ENCODE results near the gene CNR1.

- TF ChIP-seq, protein P1, sequence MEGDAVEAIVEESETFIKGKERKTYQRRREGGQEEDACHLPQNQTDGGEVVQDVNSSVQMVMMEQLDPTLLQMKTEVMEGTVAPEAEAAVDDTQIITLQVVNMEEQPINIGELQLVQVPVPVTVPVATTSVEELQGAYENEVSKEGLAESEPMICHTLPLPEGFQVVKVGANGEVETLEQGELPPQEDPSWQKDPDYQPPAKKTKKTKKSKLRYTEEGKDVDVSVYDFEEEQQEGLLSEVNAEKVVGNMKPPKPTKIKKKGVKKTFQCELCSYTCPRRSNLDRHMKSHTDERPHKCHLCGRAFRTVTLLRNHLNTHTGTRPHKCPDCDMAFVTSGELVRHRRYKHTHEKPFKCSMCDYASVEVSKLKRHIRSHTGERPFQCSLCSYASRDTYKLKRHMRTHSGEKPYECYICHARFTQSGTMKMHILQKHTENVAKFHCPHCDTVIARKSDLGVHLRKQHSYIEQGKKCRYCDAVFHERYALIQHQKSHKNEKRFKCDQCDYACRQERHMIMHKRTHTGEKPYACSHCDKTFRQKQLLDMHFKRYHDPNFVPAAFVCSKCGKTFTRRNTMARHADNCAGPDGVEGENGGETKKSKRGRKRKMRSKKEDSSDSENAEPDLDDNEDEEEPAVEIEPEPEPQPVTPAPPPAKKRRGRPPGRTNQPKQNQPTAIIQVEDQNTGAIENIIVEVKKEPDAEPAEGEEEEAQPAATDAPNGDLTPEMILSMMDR (IDR thresholded peaks at IDR 0.05; ENCODE audit: extremely low read depth in 1 of 2, insufficient read depth in 1 of 2, low read depth in 1 of 2, low read length in 2 of 2) = no peak
- TF ChIP-seq EZH2 (IDR thresholded peaks at IDR 0.05; ENCODE audit: borderline replicate concordance, low read depth, low read length, severe bottlenecking) = peak; percentile 2
- no peak for TF ChIP-seq POLR2AphosphoS5 (IDR thresholded peaks at IDR 0.05; ENCODE audit: insufficient read depth, low read depth, low read length)
- no peak for TF ChIP-seq MYC (IDR thresholded peaks at IDR 0.05; ENCODE audit: low read depth, low read length)
- TF ChIP-seq POLR2A (IDR thresholded peaks at IDR 0.05; ENCODE audit: low read depth, low read length) = no peak
- TF ChIP-seq, protein P2, sequence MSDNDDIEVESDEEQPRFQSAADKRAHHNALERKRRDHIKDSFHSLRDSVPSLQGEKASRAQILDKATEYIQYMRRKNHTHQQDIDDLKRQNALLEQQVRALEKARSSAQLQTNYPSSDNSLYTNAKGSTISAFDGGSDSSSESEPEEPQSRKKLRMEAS (IDR thresholded peaks at IDR 0.05; ENCODE audit: insufficient read depth, insufficient read length) = no peak
- TF ChIP-seq FOS (IDR thresholded peaks at IDR 0.05; ENCODE audit: borderline replicate concordance, insufficient read depth, low read length) = no peak
Measured at GRCh38 chr6:88167352-88167937, 1.3 kb upstream of the CNR1 start.
